Retinal pigment epithelial cell (primary cell): ENCODE data around the gene ATP2B3.

Experiments used
- DNase-seq: peaks from one replicate; pipeline ENCODE4 v3.0.0-alpha.2; 2010; ENCODE audit warnings: low read depth
- H3K4me3 ChIP-seq: 2 replicates; pipeline ENCODE4 v1.5.1; 2011; ENCODE audit warnings: mild to moderate bottlenecking, low read length, control low read depth, moderate library complexity
- TF ChIP-seq, protein P1 (sequence below): conservative IDR thresholded peaks from 2 replicates; pipeline ENCODE4 v1.5.1; 2011; ENCODE audit warnings: low read depth, low read length, control low read depth, inconsistent platforms

Gene ATP2B3

GRCh38 chrX:153583433-153583832 lies 66.0 kb downstream of the ATP2B3 start:
- H3K4me3 ChIP-seq, result no peak overlapping the region
- TF ChIP-seq, protein P1, sequence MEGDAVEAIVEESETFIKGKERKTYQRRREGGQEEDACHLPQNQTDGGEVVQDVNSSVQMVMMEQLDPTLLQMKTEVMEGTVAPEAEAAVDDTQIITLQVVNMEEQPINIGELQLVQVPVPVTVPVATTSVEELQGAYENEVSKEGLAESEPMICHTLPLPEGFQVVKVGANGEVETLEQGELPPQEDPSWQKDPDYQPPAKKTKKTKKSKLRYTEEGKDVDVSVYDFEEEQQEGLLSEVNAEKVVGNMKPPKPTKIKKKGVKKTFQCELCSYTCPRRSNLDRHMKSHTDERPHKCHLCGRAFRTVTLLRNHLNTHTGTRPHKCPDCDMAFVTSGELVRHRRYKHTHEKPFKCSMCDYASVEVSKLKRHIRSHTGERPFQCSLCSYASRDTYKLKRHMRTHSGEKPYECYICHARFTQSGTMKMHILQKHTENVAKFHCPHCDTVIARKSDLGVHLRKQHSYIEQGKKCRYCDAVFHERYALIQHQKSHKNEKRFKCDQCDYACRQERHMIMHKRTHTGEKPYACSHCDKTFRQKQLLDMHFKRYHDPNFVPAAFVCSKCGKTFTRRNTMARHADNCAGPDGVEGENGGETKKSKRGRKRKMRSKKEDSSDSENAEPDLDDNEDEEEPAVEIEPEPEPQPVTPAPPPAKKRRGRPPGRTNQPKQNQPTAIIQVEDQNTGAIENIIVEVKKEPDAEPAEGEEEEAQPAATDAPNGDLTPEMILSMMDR, result no peak
- DNase-seq, result no peak

DNA sequence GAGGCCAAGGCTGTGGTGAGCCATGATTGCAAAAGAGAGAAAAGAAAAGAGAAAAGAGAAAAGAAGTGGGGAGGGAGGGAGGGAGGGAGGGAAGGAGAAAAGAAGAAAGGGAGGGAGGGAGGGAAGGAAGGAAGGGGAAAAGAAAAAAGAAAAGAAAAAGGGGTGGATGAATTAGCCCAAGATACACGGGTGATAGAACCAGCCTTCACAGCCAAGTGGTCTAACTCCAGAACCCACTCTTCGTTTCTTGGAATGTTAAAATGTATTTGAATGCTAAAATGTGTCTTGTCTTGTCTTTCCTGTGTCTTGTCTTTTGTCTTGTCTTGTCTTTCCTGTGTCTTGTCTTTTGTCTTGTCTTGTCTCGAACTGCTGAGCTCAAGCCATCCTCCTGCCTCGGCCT lies 68.4 kb downstream of the ATP2B3 start:
- no peak overlapping the region for H3K4me3 ChIP-seq
- TF ChIP-seq, protein P1, result no peak
- no peak for DNase-seq

DNA sequence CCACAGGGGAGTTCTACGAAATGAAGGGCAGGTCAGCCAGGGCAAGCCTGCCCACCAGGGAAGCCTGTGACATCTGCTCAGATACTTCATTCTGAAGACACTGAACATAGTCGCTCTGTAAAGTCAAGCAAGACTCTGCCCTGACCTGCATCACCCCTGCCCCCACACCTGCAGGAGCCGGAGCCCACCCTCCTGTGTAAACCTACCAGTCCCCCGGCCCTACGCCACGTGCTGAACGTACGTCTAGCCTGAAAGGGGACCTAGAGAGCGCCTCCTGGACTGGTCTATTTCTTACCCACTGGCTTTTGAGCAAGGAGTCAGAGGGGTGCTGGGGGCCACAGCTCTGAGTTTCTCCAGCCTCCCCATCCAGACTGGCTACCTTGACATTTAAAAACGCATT lies 69.9 kb downstream of the ATP2B3 start:
- no peak for DNase-seq
- H3K4me3 ChIP-seq, result no peak overlapping the region
- TF ChIP-seq, protein P1, result no peak

- no peak for DNase-seq
- H3K4me3 ChIP-seq, result no peak overlapping the region
- TF ChIP-seq, protein P1, result no peak
These were observed 70.8 kb downstream of the ATP2B3 start for GRCh38 chrX:153588021-153588781.

DNA sequence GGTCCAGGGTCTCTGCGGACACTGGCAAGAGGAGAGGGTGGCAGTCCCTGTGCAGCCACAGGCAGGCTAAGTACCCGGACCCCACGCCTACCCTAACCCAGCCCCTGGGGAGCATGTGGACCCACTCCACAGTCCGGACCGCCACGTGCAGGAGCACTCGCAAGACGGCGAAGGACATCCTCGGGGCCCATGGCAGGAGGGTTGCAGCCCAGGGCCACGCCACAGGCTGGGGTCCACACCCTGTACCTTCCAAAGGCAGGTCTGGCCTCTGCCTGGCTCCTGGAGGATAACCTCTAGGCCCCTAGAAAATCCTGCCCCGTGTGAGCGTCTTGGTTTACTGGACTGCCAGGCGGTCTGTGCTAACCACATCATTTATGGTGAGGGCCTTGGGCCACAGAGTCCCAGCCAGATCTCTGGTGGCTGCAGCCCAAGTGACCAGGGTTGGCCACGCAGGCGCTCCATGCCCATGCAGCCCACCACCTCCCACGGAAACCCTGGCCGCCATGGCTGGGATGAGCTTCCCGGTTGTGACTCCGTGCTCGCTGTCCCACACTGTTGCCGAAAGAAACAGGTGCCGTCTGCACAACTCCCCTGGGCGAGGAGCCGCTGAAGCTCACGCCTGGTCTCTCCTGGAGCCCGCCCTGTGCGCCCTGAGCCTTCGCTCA lies 71.5 kb downstream of the ATP2B3 start:
- H3K4me3 ChIP-seq, result no peak overlapping the region
- TF ChIP-seq, protein P1, result no peak
- DNase-seq, result no peak

GRCh38 chrX:153590961-153591956 lies 73.8 kb downstream of the ATP2B3 start:
- no peak overlapping the region for H3K4me3 ChIP-seq
- no peak for DNase-seq
- TF ChIP-seq, protein P1, result no peak
